Gastroesophageal sphincter (tissue), 3 donors: Measurements from ENCODE around the gene WAPL.

Experiments
- EP300 ChIP-seq: sonication (generic); formaldehyde crosslinking; IDR thresholded peaks from one replicate; pipeline ENCODE4 v1.6.1; 2017; ENCODE audit warnings: antibody characterized with exemption, mild to moderate bottlenecking
- TF ChIP-seq, protein P1 (sequence below), 4 experiments: fragments of 200-600 bp in 2 of 4; fragments of 450-650 bp in 2 of 4; sonication (generic) in 1 of 4; IDR thresholded peaks; one replicate each; pipeline ENCODE4 v1.5.1; 2017 to 2019; ENCODE audit warnings: antibody characterized with exemption in 4 of 4, mild to moderate bottlenecking in 2 of 4, moderate library complexity in 2 of 4

- TF ChIP-seq, protein P1, sequence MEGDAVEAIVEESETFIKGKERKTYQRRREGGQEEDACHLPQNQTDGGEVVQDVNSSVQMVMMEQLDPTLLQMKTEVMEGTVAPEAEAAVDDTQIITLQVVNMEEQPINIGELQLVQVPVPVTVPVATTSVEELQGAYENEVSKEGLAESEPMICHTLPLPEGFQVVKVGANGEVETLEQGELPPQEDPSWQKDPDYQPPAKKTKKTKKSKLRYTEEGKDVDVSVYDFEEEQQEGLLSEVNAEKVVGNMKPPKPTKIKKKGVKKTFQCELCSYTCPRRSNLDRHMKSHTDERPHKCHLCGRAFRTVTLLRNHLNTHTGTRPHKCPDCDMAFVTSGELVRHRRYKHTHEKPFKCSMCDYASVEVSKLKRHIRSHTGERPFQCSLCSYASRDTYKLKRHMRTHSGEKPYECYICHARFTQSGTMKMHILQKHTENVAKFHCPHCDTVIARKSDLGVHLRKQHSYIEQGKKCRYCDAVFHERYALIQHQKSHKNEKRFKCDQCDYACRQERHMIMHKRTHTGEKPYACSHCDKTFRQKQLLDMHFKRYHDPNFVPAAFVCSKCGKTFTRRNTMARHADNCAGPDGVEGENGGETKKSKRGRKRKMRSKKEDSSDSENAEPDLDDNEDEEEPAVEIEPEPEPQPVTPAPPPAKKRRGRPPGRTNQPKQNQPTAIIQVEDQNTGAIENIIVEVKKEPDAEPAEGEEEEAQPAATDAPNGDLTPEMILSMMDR (IDR thresholded peaks at IDR 0.05), result no peak
- TF ChIP-seq EP300, result no peak
Measured at GRCh38 chr10:86472061-86472460, 49.5 kb downstream of the WAPL start.
